Ishikawa (cell line): ENCODE measurements around the gene CYBA.

Source experiments
- CEBPB ChIP-seq: IDR thresholded peaks from 2 replicates; pipeline ENCODE4 v1.6.1; 2012
- CREB1 ChIP-seq: IDR thresholded peaks from 2 replicates; pipeline ENCODE4 v1.6.1; 2012; ENCODE audit warnings: low read depth
- EGR1 ChIP-seq: IDR thresholded peaks from 2 replicates; pipeline ENCODE4 v1.6.1; 2012
- EP300 ChIP-seq: IDR thresholded peaks from 2 replicates; pipeline ENCODE4 v1.6.1; 2012; ENCODE audit warnings: borderline replicate concordance
- FOXM1 ChIP-seq: IDR thresholded peaks from 2 replicates; pipeline ENCODE4 v1.6.1; 2012; ENCODE audit warnings: low read depth, borderline replicate concordance
- MAX ChIP-seq: IDR thresholded peaks from 2 replicates; pipeline ENCODE4 v1.6.1; 2012
- NFIC ChIP-seq: IDR thresholded peaks from 2 replicates; pipeline ENCODE4 v1.6.1; 2012
- RAD21 ChIP-seq: IDR thresholded peaks from 2 replicates; pipeline ENCODE4 v1.6.1; 2012; ENCODE audit warnings: low read depth
- REST ChIP-seq: IDR thresholded peaks from 2 replicates; pipeline ENCODE4 v1.6.1; 2012; ENCODE audit warnings: low read depth, mild to moderate bottlenecking
- TAF1 ChIP-seq: IDR thresholded peaks from 2 replicates; pipeline ENCODE4 v1.6.1; 2012; ENCODE audit warnings: low read depth, mild to moderate bottlenecking
- TCF12 ChIP-seq: IDR thresholded peaks from 2 replicates; pipeline ENCODE4 v1.6.1; 2012; ENCODE audit warnings: low read depth
- TEAD4 ChIP-seq: IDR thresholded peaks from 2 replicates; pipeline ENCODE4 v1.6.1; 2012
- USF1 ChIP-seq: IDR thresholded peaks from 2 replicates; pipeline ENCODE4 v1.6.1; 2012
- YY1 ChIP-seq: IDR thresholded peaks from 2 replicates; pipeline ENCODE4 v1.6.1; 2012; ENCODE audit warnings: low read depth
- ZBTB7A ChIP-seq: IDR thresholded peaks from 2 replicates; pipeline ENCODE4 v1.6.1; 2012; ENCODE audit warnings: low read depth

The CYBA gene

GRCh38 chr16:88608076-88608475 is 42.8 kb downstream of the CYBA start:
- TF ChIP-seq CREB1 (no peak), TCF12 (no peak), NFIC (no peak), USF1 (no peak), TAF1 (no peak), MAX (no peak)

- no peak for TF ChIP-seq TEAD4
- TF ChIP-seq MAX, result no peak
Measured at GRCh38 chr16:88606148-88606757, 44.6 kb downstream of the CYBA start.

GRCh38 chr16:88605186-88606147 is 45.4 kb downstream of the CYBA start:
- TF ChIP-seq USF1, result no peak
- TF ChIP-seq CEBPB, result no peak
- no peak for TF ChIP-seq TEAD4
- no peak for TF ChIP-seq TCF12
- TF ChIP-seq MAX, result no peak
- no peak for TF ChIP-seq CREB1
- TF ChIP-seq EP300, result no peak
- no peak for TF ChIP-seq YY1
- no peak for TF ChIP-seq EGR1
- no peak for TF ChIP-seq ZBTB7A
- no peak for TF ChIP-seq TAF1
- no peak for TF ChIP-seq NFIC
- TF ChIP-seq RAD21, result no peak
- no peak for TF ChIP-seq FOXM1
- no peak for TF ChIP-seq REST

- no peak for TF ChIP-seq NFIC
- no peak for TF ChIP-seq TEAD4
- no peak for TF ChIP-seq ZBTB7A
- no peak for TF ChIP-seq EGR1
- TF ChIP-seq TCF12, result no peak
- no peak for TF ChIP-seq RAD21
- no peak for TF ChIP-seq FOXM1
- TF ChIP-seq TAF1, result no peak
- TF ChIP-seq USF1, result no peak
- TF ChIP-seq YY1, result no peak
Measured at GRCh38 chr16:88602091-88602490, 48.8 kb downstream of the CYBA start.

- TF ChIP-seq RAD21 (no peak), EGR1 (no peak), CREB1 (no peak), YY1 (no peak)
Measured at GRCh38 chr16:88601313-88602036, 49.4 kb downstream of the CYBA start.

GRCh38 chr16:88600539-88600896 is 50.3 kb downstream of the CYBA start:
- TF ChIP-seq YY1 (no peak), TCF12 (no peak), TAF1 (no peak), USF1 (no peak)
